Activated naive CD4-positive, alpha-beta T cell treated with anti-CD3 and anti-CD28 coated beads, Interleukin-2, amount 10 ng/mL, durations not matched to agents 7 days and 5 days (primary cell): ENCODE measurements around the gene USH2A.

Experiments
- CTCF ChIA-PET: fragments of 350-600 bp; sonication (Branson Sonifier 250); formaldehyde crosslinking; loops from one replicate; lab custom pipeline; 2021; ENCODE audit warnings: antibody characterized with exemption; lab: Charles Lee
- DNase-seq: peaks from one replicate; pipeline ENCODE4 v3.0.0-alpha.2; 2020
- H3K27ac Mint-ChIP-seq: one replicate; pipeline ENCODE4 v1.8.0; 2021; ENCODE audit warnings: mild to moderate bottlenecking, moderate library complexity, mixed read lengths
- H3K27me3 Mint-ChIP-seq: one replicate; pipeline ENCODE4 v1.8.0; 2021; ENCODE audit warnings: mild to moderate bottlenecking, mixed read lengths
- H3K36me3 Mint-ChIP-seq: one replicate; pipeline ENCODE4 v1.8.0; 2021; ENCODE audit warnings: mixed read lengths
- H3K4me1 Mint-ChIP-seq: one replicate; pipeline ENCODE4 v1.8.0; 2021; ENCODE audit warnings: mixed read lengths
- H3K4me3 Mint-ChIP-seq: one replicate; pipeline ENCODE4 v1.8.0; 2021; ENCODE audit warnings: mild to moderate bottlenecking, moderate library complexity, mixed read lengths
- H3K9me3 Mint-ChIP-seq: one replicate; pipeline ENCODE4 v1.8.0; 2021; ENCODE audit warnings: mixed read lengths

The USH2A gene

GRCh38 chr1:216140730-216141524 lies 282.3 kb downstream of the USH2A start:
- no peaks in the 10 kb centered on the region for H3K9me3 Mint-ChIP-seq
- DNase-seq = no peak
- no peaks in the 10 kb centered on the region for H3K27me3 Mint-ChIP-seq
- no peak overlapping the region for H3K27ac Mint-ChIP-seq
- H3K4me3 Mint-ChIP-seq = no peak overlapping the region
- no peaks in the 10 kb centered on the region for H3K36me3 Mint-ChIP-seq
- H3K4me1 Mint-ChIP-seq = no peaks in the 10 kb centered on the region
- CTCF ChIA-PET = no interaction called here

- no peaks in the 10 kb centered on the region for H3K36me3 Mint-ChIP-seq
- CTCF ChIA-PET = no interaction called here
- DNase-seq = no peak
- H3K27ac Mint-ChIP-seq = no peak overlapping the region
- no peaks in the 10 kb centered on the region for H3K4me1 Mint-ChIP-seq
- H3K27me3 Mint-ChIP-seq = no peaks in the 10 kb centered on the region
- H3K9me3 Mint-ChIP-seq = no peaks in the 10 kb centered on the region
- H3K4me3 Mint-ChIP-seq = no peak overlapping the region
These were observed 299.0 kb downstream of the USH2A start for GRCh38 chr1:216124192-216124781.

- Mint-ChIP-seq H3K9me3 (no peaks in the 10 kb centered on the region), H3K4me1 (no peaks in the 10 kb centered on the region), H3K4me3 (no peak overlapping the region), H3K27me3 (no peaks in the 10 kb centered on the region), H3K36me3 (no peaks in the 10 kb centered on the region), H3K27ac (no peak overlapping the region)
- CTCF ChIA-PET = no interaction called here
- DNase-seq = no peak
These were observed 299.6 kb downstream of the USH2A start for GRCh38 chr1:216123446-216124191.

GRCh38 chr1:216119600-216119999 lies 303.6 kb downstream of the USH2A start:
- Mint-ChIP-seq H3K9me3 (no peaks in the 10 kb centered on the region), H3K27me3 (no peaks in the 10 kb centered on the region), H3K4me3 (no peak overlapping the region), H3K36me3 (no peaks in the 10 kb centered on the region), H3K27ac (no peak overlapping the region), H3K4me1 (no peaks in the 10 kb centered on the region)
- DNase-seq = no peak
- CTCF ChIA-PET = no interaction called here

- Mint-ChIP-seq H3K27me3 (no peaks in the 10 kb centered on the region), H3K4me1 (no peaks in the 10 kb centered on the region), H3K9me3 (no peaks in the 10 kb centered on the region), H3K36me3 (no peaks in the 10 kb centered on the region), H3K4me3 (no peak overlapping the region), H3K27ac (no peak overlapping the region)
- DNase-seq = no peak
- CTCF ChIA-PET = no interaction called here
These were observed 309.1 kb downstream of the USH2A start for GRCh38 chr1:216114180-216114579.

- no peaks in the 10 kb centered on the region for H3K4me1 Mint-ChIP-seq
- H3K27me3 Mint-ChIP-seq = no peaks in the 10 kb centered on the region
- no peaks in the 10 kb centered on the region for H3K9me3 Mint-ChIP-seq
- no peak for DNase-seq
- H3K4me3 Mint-ChIP-seq = no peak overlapping the region
- no peaks in the 10 kb centered on the region for H3K36me3 Mint-ChIP-seq
- H3K27ac Mint-ChIP-seq = no peak overlapping the region
- CTCF ChIA-PET = no interaction called here
These were observed 310.1 kb downstream of the USH2A start for GRCh38 chr1:216113181-216113580.

GRCh38 chr1:216111842-216112241 lies 311.4 kb downstream of the USH2A start:
- H3K36me3 Mint-ChIP-seq = no peaks in the 10 kb centered on the region
- no peak overlapping the region for H3K4me3 Mint-ChIP-seq
- H3K27me3 Mint-ChIP-seq = no peaks in the 10 kb centered on the region
- CTCF ChIA-PET = no interaction called here
- H3K27ac Mint-ChIP-seq = no peak overlapping the region
- no peaks in the 10 kb centered on the region for H3K4me1 Mint-ChIP-seq
- no peak for DNase-seq
- H3K9me3 Mint-ChIP-seq = no peaks in the 10 kb centered on the region

GRCh38 chr1:216095400-216095799 lies 327.8 kb downstream of the USH2A start:
- no peak for DNase-seq
- Mint-ChIP-seq H3K4me1 (no peaks in the 10 kb centered on the region), H3K27me3 (no peaks in the 10 kb centered on the region), H3K4me3 (no peak overlapping the region), H3K27ac (no peak overlapping the region), H3K36me3 (no peaks in the 10 kb centered on the region), H3K9me3 (peaks cover 7% of the 10 kb centered on the region)
- CTCF ChIA-PET = no interaction called here

- Mint-ChIP-seq H3K9me3 (peaks cover 5% of the 10 kb centered on the region), H3K4me1 (no peaks in the 10 kb centered on the region), H3K27ac (no peak overlapping the region), H3K27me3 (no peaks in the 10 kb centered on the region), H3K36me3 (no peaks in the 10 kb centered on the region), H3K4me3 (no peak overlapping the region)
- CTCF ChIA-PET = no interaction called here
- no peak for DNase-seq
These were observed 332.7 kb downstream of the USH2A start for GRCh38 chr1:216090556-216090955.

- no peaks in the 10 kb centered on the region for H3K36me3 Mint-ChIP-seq
- H3K4me3 Mint-ChIP-seq = no peak overlapping the region
- no peaks in the 10 kb centered on the region for H3K27me3 Mint-ChIP-seq
- no peaks in the 10 kb centered on the region for H3K9me3 Mint-ChIP-seq
- CTCF ChIA-PET = no interaction called here
- H3K4me1 Mint-ChIP-seq = no peaks in the 10 kb centered on the region
- no peak for DNase-seq
- no peak overlapping the region for H3K27ac Mint-ChIP-seq
These were observed 336.6 kb downstream of the USH2A start for GRCh38 chr1:216086678-216087077.

GRCh38 chr1:216081445-216081844 lies 341.8 kb downstream of the USH2A start:
- no peaks in the 10 kb centered on the region for H3K4me1 Mint-ChIP-seq
- no peak overlapping the region for H3K4me3 Mint-ChIP-seq
- CTCF ChIA-PET = no interaction called here
- H3K9me3 Mint-ChIP-seq = peaks cover 4% of the 10 kb centered on the region
- H3K36me3 Mint-ChIP-seq = no peaks in the 10 kb centered on the region
- no peak overlapping the region for H3K27ac Mint-ChIP-seq
- no peaks in the 10 kb centered on the region for H3K27me3 Mint-ChIP-seq
- no peak for DNase-seq

- CTCF ChIA-PET = no interaction called here
- no peak overlapping the region for H3K4me3 Mint-ChIP-seq
- peaks cover 5% of the 10 kb centered on the region for H3K9me3 Mint-ChIP-seq
- H3K27ac Mint-ChIP-seq = no peak overlapping the region
- no peak for DNase-seq
- H3K27me3 Mint-ChIP-seq = no peaks in the 10 kb centered on the region
- no peaks in the 10 kb centered on the region for H3K4me1 Mint-ChIP-seq
- H3K36me3 Mint-ChIP-seq = no peaks in the 10 kb centered on the region
These were observed 346.5 kb downstream of the USH2A start for GRCh38 chr1:216076751-216077150.

- H3K9me3 Mint-ChIP-seq = peaks cover 1% of the 10 kb centered on the region
- H3K27ac Mint-ChIP-seq = no peak overlapping the region
- no peaks in the 10 kb centered on the region for H3K4me1 Mint-ChIP-seq
These were observed 347.9 kb downstream of the USH2A start for GRCh38 chr1:216075339-216075738.

GRCh38 chr1:216073793-216074595 lies 349.3 kb downstream of the USH2A start:
- CTCF ChIA-PET = no interaction called here
- H3K27ac Mint-ChIP-seq = no peak overlapping the region
- H3K4me1 Mint-ChIP-seq = no peaks in the 10 kb centered on the region
- H3K27me3 Mint-ChIP-seq = no peaks in the 10 kb centered on the region
- no peaks in the 10 kb centered on the region for H3K36me3 Mint-ChIP-seq
- DNase-seq = no peak
- no peak overlapping the region for H3K4me3 Mint-ChIP-seq
- H3K9me3 Mint-ChIP-seq = peaks cover 1% of the 10 kb centered on the region

More at GRCh38 chr1:216075339-216075738, 347.9 kb downstream of the USH2A start:
- Mint-ChIP-seq H3K36me3 (no peaks in the 10 kb centered on the region), H3K27me3 (no peaks in the 10 kb centered on the region), H3K4me3 (no peak overlapping the region)
- no peak for DNase-seq
- CTCF ChIA-PET = no interaction called here
